ENCODE results near the gene STT3B.

DNA sequence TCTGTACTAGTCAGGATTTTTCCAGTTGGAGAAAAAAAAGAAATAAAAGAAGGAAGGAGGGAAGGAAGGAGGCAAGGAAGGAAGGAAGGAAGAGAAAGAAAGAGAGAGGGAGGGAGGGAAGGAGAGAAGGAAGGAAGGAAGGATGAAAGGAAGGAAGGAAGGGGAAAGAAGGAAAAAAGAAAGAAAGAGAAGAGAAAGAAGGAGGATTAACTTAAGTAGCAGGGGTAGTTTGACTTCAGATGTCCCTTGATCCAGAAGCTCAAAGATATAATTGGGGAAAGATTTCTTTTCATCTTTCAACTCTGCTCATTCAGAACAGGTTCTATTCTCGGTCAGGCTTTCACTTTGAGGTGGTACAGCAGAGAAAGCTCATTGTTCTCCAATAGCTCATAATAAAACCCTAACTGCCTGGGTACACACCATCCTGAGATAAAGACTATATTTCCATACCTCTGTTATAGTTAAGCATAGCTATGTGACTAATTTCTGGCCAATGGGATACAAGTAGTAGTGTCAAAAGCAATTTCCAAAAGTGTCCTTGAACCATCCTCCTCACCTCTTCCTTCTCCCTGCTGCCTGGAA lies 23.5 kb upstream of the STT3B start:
- TF ChIP-seq, protein P1, sequence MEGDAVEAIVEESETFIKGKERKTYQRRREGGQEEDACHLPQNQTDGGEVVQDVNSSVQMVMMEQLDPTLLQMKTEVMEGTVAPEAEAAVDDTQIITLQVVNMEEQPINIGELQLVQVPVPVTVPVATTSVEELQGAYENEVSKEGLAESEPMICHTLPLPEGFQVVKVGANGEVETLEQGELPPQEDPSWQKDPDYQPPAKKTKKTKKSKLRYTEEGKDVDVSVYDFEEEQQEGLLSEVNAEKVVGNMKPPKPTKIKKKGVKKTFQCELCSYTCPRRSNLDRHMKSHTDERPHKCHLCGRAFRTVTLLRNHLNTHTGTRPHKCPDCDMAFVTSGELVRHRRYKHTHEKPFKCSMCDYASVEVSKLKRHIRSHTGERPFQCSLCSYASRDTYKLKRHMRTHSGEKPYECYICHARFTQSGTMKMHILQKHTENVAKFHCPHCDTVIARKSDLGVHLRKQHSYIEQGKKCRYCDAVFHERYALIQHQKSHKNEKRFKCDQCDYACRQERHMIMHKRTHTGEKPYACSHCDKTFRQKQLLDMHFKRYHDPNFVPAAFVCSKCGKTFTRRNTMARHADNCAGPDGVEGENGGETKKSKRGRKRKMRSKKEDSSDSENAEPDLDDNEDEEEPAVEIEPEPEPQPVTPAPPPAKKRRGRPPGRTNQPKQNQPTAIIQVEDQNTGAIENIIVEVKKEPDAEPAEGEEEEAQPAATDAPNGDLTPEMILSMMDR (IDR thresholded peaks at IDR 0.05 in 8 of 11, conservative IDR thresholded peaks at IDR 0.05 in 3 of 11) = no peak
- no peak for TF ChIP-seq POLR2A (IDR thresholded peaks at IDR 0.05)

Measured in spleen (tissue), 7 donors.